Smooth muscle cell (in vitro differentiated cells): ENCODE data around the gene PPP3CA. TPM values are rescaled to one million over a fixed set of nuclear protein-coding genes. Genes with fewer than 3 reads are reported as not detected.

Experiments used
- DNase-seq: peaks from one replicate; lab custom pipeline; 2025; ENCODE audit not compliant: unreplicated experiment; lab: John Stamatoyannopoulos, UW
- H2AFZ ChIP-seq: fragments of 200-600 bp; sonication (generic); 2 replicates; pipeline ENCODE4 v1.6.0; 2016; ENCODE audit warnings: antibody characterized with exemption, low read depth, mild to moderate bottlenecking
- H3F3A ChIP-seq: fragments of 200-600 bp; sonication (generic); 2 replicates; pipeline ENCODE4 v1.6.0; 2017; ENCODE audit warnings: antibody characterized with exemption, low read depth
- H3K27ac ChIP-seq: fragments of 200-600 bp; sonication (generic); 2 replicates; pipeline ENCODE4 v1.5.1; 2016; ENCODE audit warnings: low read depth, mild to moderate bottlenecking
- H3K27me3 ChIP-seq: fragments of 200-600 bp; sonication (generic); 2 replicates; pipeline ENCODE4 v1.6.1; 2016; ENCODE audit warnings: low read depth, mild to moderate bottlenecking
- H3K36me3 ChIP-seq: fragments of 200-600 bp; sonication (generic); 2 replicates; pipeline ENCODE4 v1.5.1; 2016; ENCODE audit warnings: low read depth
- H3K4me1 ChIP-seq: fragments of 200-600 bp; sonication (generic); 2 replicates; pipeline ENCODE4 v1.5.1; 2016; ENCODE audit warnings: low read depth
- H3K4me2 ChIP-seq: fragments of 200-600 bp; sonication (generic); 2 replicates; pipeline ENCODE4 v1.6.0; 2016; ENCODE audit warnings: mild to moderate bottlenecking
- H3K4me3 ChIP-seq: fragments of 200-600 bp; sonication (generic); 2 replicates; pipeline ENCODE4 v1.5.1; 2016; ENCODE audit warnings: mild to moderate bottlenecking
- H3K79me2 ChIP-seq: fragments of 200-600 bp; sonication (generic); 2 replicates; pipeline ENCODE4 v1.6.0; 2016; ENCODE audit warnings: low read depth, mild to moderate bottlenecking
- H3K9ac ChIP-seq: fragments of 200-600 bp; sonication (generic); 2 replicates; pipeline ENCODE4 v1.6.0; 2016; ENCODE audit warnings: low read depth
- H3K9me3 ChIP-seq: fragments of 200-600 bp; sonication (generic); replicated peaks from 2 replicates; pipeline ENCODE4 v1.5.1; 2016; ENCODE audit warnings: low read depth
- H4K20me1 ChIP-seq: fragments of 200-600 bp; sonication (generic); 2 replicates; pipeline ENCODE4 v1.6.0; 2016; ENCODE audit warnings: low read depth
- CTCF ChIP-seq: fragments of 200-600 bp; sonication (generic); IDR thresholded peaks from 2 replicates; pipeline ENCODE4 v1.5.1; 2017; ENCODE audit warnings: borderline replicate concordance, mild to moderate bottlenecking, antibody characterized with exemption; ENCODE audit not compliant: insufficient read depth, poor library complexity, severe bottlenecking
- WGBS: methylation state at CpG from one replicate; pipeline ENCODE4 v1.1.7; 2016; ENCODE audit warnings: low lambda C conversion rate; 5-methylcytosine and 5-hydroxymethylcytosine counted together
- polyA plus RNA-seq: library from polyadenylated mRNA; unstranded; fragments of >200 nt; fragmentation: Nextera tagmentation; extraction: Ambion mirVana; gene quantifications from 2 replicates; pipeline ENCODE4 v1.2.1, GENCODE V29; 2016
- total RNA-seq: library from RNA; depleted of rRNA; stranded (reverse); fragments of >200 nt; gene quantifications from 2 replicates; pipeline ENCODE4 v1.2.3, GENCODE V29; 2014

Gene PPP3CA
- total and polyA plus RNA-seq, 2 experiments from 2014 or later = 16.2 to 96.1 TPM

- Histone ChIP-seq H3K4me1 (peaks cover 3% of the 10 kb centered on the region), H3K9ac (no peak overlapping the region), H3K4me2 (peak overlapping the region; percentile 37), H3K27me3 (no peaks in the 10 kb centered on the region), H3F3A (peaks cover 17% of the 10 kb centered on the region), H3K4me3 (no peak overlapping the region), H3K9me3 (no peaks in the 10 kb centered on the region), H3K36me3 (no peaks in the 10 kb centered on the region), H4K20me1 (peaks cover 95% of the 10 kb centered on the region), H2AFZ (no peak overlapping the region), H3K79me2 (peaks cover 46% of the 10 kb centered on the region), H3K27ac (peak overlapping the region; percentile 64)
- DNase-seq = no peak
- 18% methylated on average over 3 of the region's 3 CpGs for WGBS
- no peak for TF ChIP-seq CTCF
Observed at GRCh38 chr4:101279377-101279871, 67.9 kb downstream of the PPP3CA start.

- no peaks in the 10 kb centered on the region for H3K9me3 ChIP-seq
- H3K4me3 ChIP-seq = no peak overlapping the region
- peaks cover 46% of the 10 kb centered on the region for H3K79me2 ChIP-seq
- DNase-seq = no peak
- H2AFZ ChIP-seq = no peak overlapping the region
- peak overlapping the region; percentile 64 for H3K27ac ChIP-seq
- H3K4me1 ChIP-seq = peaks cover 3% of the 10 kb centered on the region
- peak overlapping the region; percentile 25 for H3K4me2 ChIP-seq
- H3K9ac ChIP-seq = no peak overlapping the region
- peaks cover 17% of the 10 kb centered on the region for H3F3A ChIP-seq
- no peaks in the 10 kb centered on the region for H3K36me3 ChIP-seq
- peaks cover 95% of the 10 kb centered on the region for H4K20me1 ChIP-seq
- WGBS = 8% methylated on average over 1 of the region's 1 CpG
- no peak for TF ChIP-seq CTCF
- no peaks in the 10 kb centered on the region for H3K27me3 ChIP-seq
Observed at GRCh38 chr4:101277671-101278070, 69.7 kb downstream of the PPP3CA start.

GRCh38 chr4:101276661-101277060 is 70.7 kb downstream of the PPP3CA start:
- Histone ChIP-seq H3K27me3 (no peaks in the 10 kb centered on the region), H3K4me2 (peak overlapping the region; percentile 25), H3K9me3 (no peaks in the 10 kb centered on the region), H3K4me1 (peaks cover 3% of the 10 kb centered on the region), H2AFZ (no peak overlapping the region), H3F3A (peaks cover 17% of the 10 kb centered on the region), H3K4me3 (no peak overlapping the region), H3K36me3 (no peaks in the 10 kb centered on the region), H4K20me1 (peaks cover 95% of the 10 kb centered on the region), H3K9ac (no peak overlapping the region), H3K27ac (peak overlapping the region; percentile 24), H3K79me2 (peaks cover 50% of the 10 kb centered on the region)
- WGBS = 32% methylated on average over 3 of the region's 3 CpGs
- no peak for DNase-seq
- TF ChIP-seq CTCF = no peak
